ENCODE measurements around the gene CTNNA1. TPM values are rescaled to one million over a fixed set of nuclear protein-coding genes. Genes with fewer than 3 reads are reported as not detected.

Gene CTNNA1
- total and polyA plus RNA-seq, 4 donors, result 107 to 446 (median 278) TPM

DNA sequence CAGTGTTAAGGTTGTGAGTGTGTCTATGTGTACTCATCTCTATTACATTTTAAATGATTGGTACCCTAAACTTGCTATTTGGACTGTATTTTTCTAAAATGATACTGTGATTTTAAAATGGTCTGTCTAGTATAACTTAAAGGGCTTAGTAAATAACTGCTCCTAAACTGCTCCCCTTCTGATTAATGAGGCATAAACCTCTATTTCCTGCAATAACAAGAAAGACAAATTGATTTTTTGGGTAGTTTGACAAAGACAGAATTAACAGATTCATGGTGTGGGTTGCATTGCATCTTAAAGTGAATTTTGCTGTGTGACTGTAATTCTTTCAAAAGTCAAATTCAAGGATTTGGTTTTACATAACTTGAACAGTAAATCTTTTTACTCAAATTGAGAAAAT lies 130.0 kb downstream of the CTNNA1 start:
- Histone ChIP-seq H3K9me3 (ENCODE audit: control insufficient read depth, low read length) (no peaks in the 10 kb centered on the region), H3K36me3 (ENCODE audit: control insufficient read depth in 1 of 2, insufficient read depth in 2 of 2, low read length in 1 of 2) (peaks cover 0 to 3% of the 10 kb centered on the region in 2 donors), H3K4me1 (ENCODE audit: control insufficient read depth in 1 of 2, insufficient read depth in 2 of 2, low read length in 2 of 2) (peaks cover 6 to 7% of the 10 kb centered on the region in 2 donors), H3K4me3 (ENCODE audit: low read length in 2 of 2) (no peak overlapping the region), H3K27ac (ENCODE audit: low read depth in 1 of 2, low read length in 2 of 2) (no peak overlapping the region), H3K27me3 (ENCODE audit: control insufficient read depth in 1 of 2, insufficient read depth in 2 of 2, low read length in 1 of 2) (no peaks in the 10 kb centered on the region)
- intact Hi-C loops (cut with DNase I), result no loop called here
- ATAC-seq (ENCODE audit: low FRiP score) (no peak), DNase-seq (no peak)

DNA sequence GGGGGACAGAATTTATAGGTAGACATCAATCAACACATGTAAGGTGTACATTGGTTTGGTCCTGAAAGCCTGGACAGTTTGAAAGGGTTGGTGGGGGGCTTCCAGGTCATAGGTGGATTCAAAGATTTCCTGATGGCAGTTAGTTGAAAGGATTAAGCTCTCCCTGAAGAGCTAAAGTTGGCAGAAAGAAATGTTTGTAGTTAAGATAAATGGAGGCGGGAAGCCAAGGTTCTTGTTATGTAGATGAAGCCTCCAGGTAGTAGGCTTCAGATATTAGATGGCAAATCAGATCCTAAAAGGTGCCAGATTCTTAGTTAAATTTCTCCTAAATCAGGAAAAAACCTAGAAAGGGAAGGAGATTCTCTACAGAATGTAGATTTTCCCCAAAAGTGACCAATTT lies 130.9 kb downstream of the CTNNA1 start:
- WGBS, 2 donors, result 99 to 100% methylated on average over 1 of the region's 1 CpG
- DNase-seq (no peak), ATAC-seq (ENCODE audit: low FRiP score) (no peak)
- Histone ChIP-seq H3K27me3 (ENCODE audit: control insufficient read depth in 1 of 2, insufficient read depth in 2 of 2, low read length in 1 of 2) (no peaks in the 10 kb centered on the region), H3K4me3 (ENCODE audit: low read length in 2 of 2) (no peak overlapping the region), H3K4me1 (ENCODE audit: control insufficient read depth in 1 of 2, insufficient read depth in 2 of 2, low read length in 2 of 2) (peaks cover 3% of the 10 kb centered on the region in 2 donors), H3K27ac (ENCODE audit: low read depth in 1 of 2, low read length in 2 of 2) (no peak overlapping the region), H3K36me3 (ENCODE audit: control insufficient read depth in 1 of 2, insufficient read depth in 2 of 2, low read length in 1 of 2) (peaks cover 0 to 5% of the 10 kb centered on the region in 2 donors), H3K9me3 (ENCODE audit: control insufficient read depth, low read length) (no peaks in the 10 kb centered on the region)
- intact Hi-C loops (cut with DNase I), result no loop called here

DNA sequence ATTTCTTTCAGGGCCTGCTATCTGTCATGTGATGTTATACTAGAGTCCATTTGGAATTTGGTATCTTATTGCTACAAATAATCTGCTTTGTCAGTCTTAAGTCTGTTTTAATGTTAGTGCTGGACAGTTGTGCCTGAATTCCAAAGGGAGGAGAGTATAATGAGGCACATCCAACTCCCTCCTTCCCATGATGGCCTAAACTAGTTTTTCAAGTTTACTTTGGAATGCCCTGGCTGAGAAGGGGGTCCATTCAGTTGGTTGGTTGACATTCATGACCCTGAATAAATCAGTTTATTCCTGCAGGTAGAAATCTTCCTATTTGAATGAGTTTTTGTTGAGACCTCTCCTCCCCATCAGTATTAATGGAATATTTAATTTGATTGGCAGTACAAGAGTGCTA lies 131.3 kb downstream of the CTNNA1 start:
- H3K36me3 ChIP-seq (ENCODE audit: control insufficient read depth in 1 of 2, insufficient read depth in 2 of 2, low read length in 1 of 2), result peaks cover 0 to 8% of the 10 kb centered on the region in 2 donors
- H3K27ac ChIP-seq (ENCODE audit: low read depth in 1 of 2, low read length in 2 of 2), result no peak overlapping the region
- peaks cover 3% of the 10 kb centered on the region in 2 donors for H3K4me1 ChIP-seq (ENCODE audit: control insufficient read depth in 1 of 2, insufficient read depth in 2 of 2, low read length in 2 of 2)
- no peaks in the 10 kb centered on the region for H3K27me3 ChIP-seq (ENCODE audit: control insufficient read depth in 1 of 2, insufficient read depth in 2 of 2, low read length in 1 of 2)
- no peaks in the 10 kb centered on the region for H3K9me3 ChIP-seq (ENCODE audit: control insufficient read depth, low read length)
- no peak overlapping the region for H3K4me3 ChIP-seq (ENCODE audit: low read length in 2 of 2)
- intact Hi-C loops (cut with DNase I), result no loop called here
- DNase-seq (no peak), ATAC-seq (ENCODE audit: low FRiP score) (no peak)

DNA sequence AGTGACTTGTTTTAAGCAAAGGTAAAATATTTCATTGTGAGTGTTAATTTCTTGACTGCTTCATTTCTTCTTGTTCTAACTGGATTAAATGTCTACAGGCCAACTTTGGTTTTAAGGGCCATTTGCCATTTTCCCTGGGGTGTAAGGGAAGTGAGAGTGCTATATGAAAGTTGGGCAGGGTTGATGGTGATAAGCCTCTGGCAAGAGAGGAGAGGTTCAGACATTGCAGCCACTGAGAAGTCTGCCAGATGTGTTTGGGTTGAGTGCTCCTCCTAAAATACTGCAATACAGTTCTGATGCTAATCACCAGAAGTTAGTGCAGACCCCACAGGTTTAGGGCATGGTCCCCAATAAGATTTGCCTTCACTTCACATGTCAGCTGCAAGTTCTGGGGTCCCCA lies 136.8 kb downstream of the CTNNA1 start:
- H3K36me3 ChIP-seq (ENCODE audit: control insufficient read depth in 1 of 2, insufficient read depth in 2 of 2, low read length in 1 of 2), result peaks cover 7 to 10% of the 10 kb centered on the region in 2 donors
- H3K9me3 ChIP-seq (ENCODE audit: control insufficient read depth, low read length), result no peaks in the 10 kb centered on the region
- no peaks in the 10 kb centered on the region for H3K4me1 ChIP-seq (ENCODE audit: control insufficient read depth in 1 of 2, insufficient read depth in 2 of 2, low read length in 2 of 2)
- intact Hi-C loops (cut with DNase I), result no loop called here
- ATAC-seq (ENCODE audit: low FRiP score) (no peak), DNase-seq (no peak)
- no peak overlapping the region for H3K27ac ChIP-seq (ENCODE audit: low read depth in 1 of 2, low read length in 2 of 2)
- no peak overlapping the region for H3K4me3 ChIP-seq (ENCODE audit: low read length in 2 of 2)
- no peaks in the 10 kb centered on the region for H3K27me3 ChIP-seq (ENCODE audit: control insufficient read depth in 1 of 2, insufficient read depth in 2 of 2, low read length in 1 of 2)

GRCh38 chr5:138890644-138891043 lies 137.4 kb downstream of the CTNNA1 start:
- Histone ChIP-seq H3K36me3 (ENCODE audit: control insufficient read depth in 1 of 2, insufficient read depth in 2 of 2, low read length in 1 of 2) (peaks cover 7 to 10% of the 10 kb centered on the region in 2 donors), H3K9me3 (ENCODE audit: control insufficient read depth, low read length) (no peaks in the 10 kb centered on the region), H3K27ac (ENCODE audit: low read depth in 1 of 2, low read length in 2 of 2) (no peak overlapping the region), H3K27me3 (ENCODE audit: control insufficient read depth in 1 of 2, insufficient read depth in 2 of 2, low read length in 1 of 2) (no peaks in the 10 kb centered on the region), H3K4me3 (ENCODE audit: low read length in 2 of 2) (no peak overlapping the region), H3K4me1 (ENCODE audit: control insufficient read depth in 1 of 2, insufficient read depth in 2 of 2, low read length in 2 of 2) (no peaks in the 10 kb centered on the region)
- no peak for DNase-seq
- intact Hi-C loops (cut with DNase I), result no loop called here
- no peak for ATAC-seq (ENCODE audit: low FRiP score)

- WGBS, 2 donors, result 89 to 93% methylated on average over 1 of the region's 1 CpG
- no peak for DNase-seq
- intact Hi-C loops (cut with DNase I), result no loop called here
- Histone ChIP-seq H3K36me3 (ENCODE audit: control insufficient read depth in 1 of 2, insufficient read depth in 2 of 2, low read length in 1 of 2) (peaks cover 0 to 2% of the 10 kb centered on the region in 2 donors), H3K27me3 (ENCODE audit: control insufficient read depth in 1 of 2, insufficient read depth in 2 of 2, low read length in 1 of 2) (no peaks in the 10 kb centered on the region), H3K4me3 (ENCODE audit: low read length in 2 of 2) (no peak overlapping the region), H3K9me3 (ENCODE audit: control insufficient read depth, low read length) (no peaks in the 10 kb centered on the region), H3K27ac (ENCODE audit: low read depth in 1 of 2, low read length in 2 of 2) (no peak overlapping the region), H3K4me1 (ENCODE audit: control insufficient read depth in 1 of 2, insufficient read depth in 2 of 2, low read length in 2 of 2) (peaks cover 0 to 4% of the 10 kb centered on the region in 2 donors)
- ATAC-seq (ENCODE audit: low FRiP score), result no peak
These were observed 142.7 kb downstream of the CTNNA1 start for GRCh38 chr5:138895918-138896317.

GRCh38 chr5:138898299-138898698 lies 145.1 kb downstream of the CTNNA1 start:
- intact Hi-C loops (cut with DNase I), result no loop called here
- ATAC-seq (ENCODE audit: low FRiP score), result no peak
- 95 to 100% methylated on average over 1 of the region's 1 CpG for WGBS, 2 donors

GRCh38 chr5:138898742-138899141 lies 145.5 kb downstream of the CTNNA1 start:
- H3K27ac ChIP-seq (ENCODE audit: low read depth in 1 of 2, low read length in 2 of 2), result no peak overlapping the region
- no peaks in the 10 kb centered on the region for H3K27me3 ChIP-seq (ENCODE audit: control insufficient read depth in 1 of 2, insufficient read depth in 2 of 2, low read length in 1 of 2)
- intact Hi-C loops (cut with DNase I), result no loop called here
- DNase-seq (no peak), ATAC-seq (ENCODE audit: low FRiP score) (no peak)
- H3K36me3 ChIP-seq (ENCODE audit: control insufficient read depth in 1 of 2, insufficient read depth in 2 of 2, low read length in 1 of 2), result peaks cover 0 to 2% of the 10 kb centered on the region in 2 donors
- peaks cover 0 to 4% of the 10 kb centered on the region in 2 donors for H3K4me1 ChIP-seq (ENCODE audit: control insufficient read depth in 1 of 2, insufficient read depth in 2 of 2, low read length in 2 of 2)
- H3K4me3 ChIP-seq (ENCODE audit: low read length in 2 of 2), result no peak overlapping the region
- WGBS, 2 donors, result 99 to 100% methylated on average over 2 of the region's 2 CpGs
- no peaks in the 10 kb centered on the region for H3K9me3 ChIP-seq (ENCODE audit: control insufficient read depth, low read length)

More at GRCh38 chr5:138898299-138898698, 145.1 kb downstream of the CTNNA1 start:
- DNase-seq, result no peak
- Histone ChIP-seq H3K36me3 (ENCODE audit: control insufficient read depth in 1 of 2, insufficient read depth in 2 of 2, low read length in 1 of 2) (peaks cover 0 to 2% of the 10 kb centered on the region in 2 donors), H3K27me3 (ENCODE audit: control insufficient read depth in 1 of 2, insufficient read depth in 2 of 2, low read length in 1 of 2) (no peaks in the 10 kb centered on the region), H3K27ac (ENCODE audit: low read depth in 1 of 2, low read length in 2 of 2) (no peak overlapping the region), H3K4me3 (ENCODE audit: low read length in 2 of 2) (no peak overlapping the region), H3K9me3 (ENCODE audit: control insufficient read depth, low read length) (no peaks in the 10 kb centered on the region), H3K4me1 (ENCODE audit: control insufficient read depth in 1 of 2, insufficient read depth in 2 of 2, low read length in 2 of 2) (peaks cover 0 to 4% of the 10 kb centered on the region in 2 donors)

- Histone ChIP-seq H3K9me3 (ENCODE audit: control insufficient read depth, low read length) (no peaks in the 10 kb centered on the region), H3K27ac (ENCODE audit: low read depth in 1 of 2, low read length in 2 of 2) (no peak overlapping the region), H3K4me1 (ENCODE audit: control insufficient read depth in 1 of 2, insufficient read depth in 2 of 2, low read length in 2 of 2) (peaks cover 0 to 4% of the 10 kb centered on the region in 2 donors), H3K4me3 (ENCODE audit: low read length in 2 of 2) (no peak overlapping the region), H3K36me3 (ENCODE audit: control insufficient read depth in 1 of 2, insufficient read depth in 2 of 2, low read length in 1 of 2) (peaks cover 0 to 3% of the 10 kb centered on the region in 2 donors), H3K27me3 (ENCODE audit: control insufficient read depth in 1 of 2, insufficient read depth in 2 of 2, low read length in 1 of 2) (no peaks in the 10 kb centered on the region)
- no peak for ATAC-seq (ENCODE audit: low FRiP score)
- DNase-seq, result no peak
- 75 to 77% methylated on average over 6 of the region's 6 CpGs for WGBS, 2 donors
- intact Hi-C loops (cut with DNase I), result no loop called here
These were observed 147.2 kb downstream of the CTNNA1 start for GRCh38 chr5:138900281-138900965.

All from aorta (tissue), 5 donors.